Measurements from ENCODE around the gene KCNV2. TPM values are rescaled to one million over a fixed set of nuclear protein-coding genes. Genes with fewer than 3 reads are reported as not detected.

Gene KCNV2
- total and polyA plus RNA-seq, 2 experiments from 2014 or later, result 0.60 TPM; not detected in 1

DNA sequence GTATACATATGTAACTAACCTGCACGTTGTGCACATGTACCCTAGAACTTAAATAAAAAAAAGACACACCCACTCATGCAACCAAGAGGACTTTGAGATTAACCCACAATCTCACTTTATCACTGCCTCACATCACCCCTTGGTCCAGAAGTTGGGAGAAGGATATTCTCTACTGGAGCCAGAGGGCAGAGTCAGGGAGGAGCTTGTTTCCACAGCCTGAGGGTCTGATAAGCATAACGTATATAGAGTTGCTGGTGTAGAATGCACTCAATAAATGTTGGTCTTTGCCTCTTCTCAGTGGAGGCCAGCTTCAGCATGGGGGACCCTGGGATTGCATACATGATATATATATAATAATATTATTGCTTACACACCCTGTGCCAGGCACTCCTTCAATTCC, 10.1 kb downstream of the KCNV2 start (continued):
- TF ChIP-seq, protein P1, sequence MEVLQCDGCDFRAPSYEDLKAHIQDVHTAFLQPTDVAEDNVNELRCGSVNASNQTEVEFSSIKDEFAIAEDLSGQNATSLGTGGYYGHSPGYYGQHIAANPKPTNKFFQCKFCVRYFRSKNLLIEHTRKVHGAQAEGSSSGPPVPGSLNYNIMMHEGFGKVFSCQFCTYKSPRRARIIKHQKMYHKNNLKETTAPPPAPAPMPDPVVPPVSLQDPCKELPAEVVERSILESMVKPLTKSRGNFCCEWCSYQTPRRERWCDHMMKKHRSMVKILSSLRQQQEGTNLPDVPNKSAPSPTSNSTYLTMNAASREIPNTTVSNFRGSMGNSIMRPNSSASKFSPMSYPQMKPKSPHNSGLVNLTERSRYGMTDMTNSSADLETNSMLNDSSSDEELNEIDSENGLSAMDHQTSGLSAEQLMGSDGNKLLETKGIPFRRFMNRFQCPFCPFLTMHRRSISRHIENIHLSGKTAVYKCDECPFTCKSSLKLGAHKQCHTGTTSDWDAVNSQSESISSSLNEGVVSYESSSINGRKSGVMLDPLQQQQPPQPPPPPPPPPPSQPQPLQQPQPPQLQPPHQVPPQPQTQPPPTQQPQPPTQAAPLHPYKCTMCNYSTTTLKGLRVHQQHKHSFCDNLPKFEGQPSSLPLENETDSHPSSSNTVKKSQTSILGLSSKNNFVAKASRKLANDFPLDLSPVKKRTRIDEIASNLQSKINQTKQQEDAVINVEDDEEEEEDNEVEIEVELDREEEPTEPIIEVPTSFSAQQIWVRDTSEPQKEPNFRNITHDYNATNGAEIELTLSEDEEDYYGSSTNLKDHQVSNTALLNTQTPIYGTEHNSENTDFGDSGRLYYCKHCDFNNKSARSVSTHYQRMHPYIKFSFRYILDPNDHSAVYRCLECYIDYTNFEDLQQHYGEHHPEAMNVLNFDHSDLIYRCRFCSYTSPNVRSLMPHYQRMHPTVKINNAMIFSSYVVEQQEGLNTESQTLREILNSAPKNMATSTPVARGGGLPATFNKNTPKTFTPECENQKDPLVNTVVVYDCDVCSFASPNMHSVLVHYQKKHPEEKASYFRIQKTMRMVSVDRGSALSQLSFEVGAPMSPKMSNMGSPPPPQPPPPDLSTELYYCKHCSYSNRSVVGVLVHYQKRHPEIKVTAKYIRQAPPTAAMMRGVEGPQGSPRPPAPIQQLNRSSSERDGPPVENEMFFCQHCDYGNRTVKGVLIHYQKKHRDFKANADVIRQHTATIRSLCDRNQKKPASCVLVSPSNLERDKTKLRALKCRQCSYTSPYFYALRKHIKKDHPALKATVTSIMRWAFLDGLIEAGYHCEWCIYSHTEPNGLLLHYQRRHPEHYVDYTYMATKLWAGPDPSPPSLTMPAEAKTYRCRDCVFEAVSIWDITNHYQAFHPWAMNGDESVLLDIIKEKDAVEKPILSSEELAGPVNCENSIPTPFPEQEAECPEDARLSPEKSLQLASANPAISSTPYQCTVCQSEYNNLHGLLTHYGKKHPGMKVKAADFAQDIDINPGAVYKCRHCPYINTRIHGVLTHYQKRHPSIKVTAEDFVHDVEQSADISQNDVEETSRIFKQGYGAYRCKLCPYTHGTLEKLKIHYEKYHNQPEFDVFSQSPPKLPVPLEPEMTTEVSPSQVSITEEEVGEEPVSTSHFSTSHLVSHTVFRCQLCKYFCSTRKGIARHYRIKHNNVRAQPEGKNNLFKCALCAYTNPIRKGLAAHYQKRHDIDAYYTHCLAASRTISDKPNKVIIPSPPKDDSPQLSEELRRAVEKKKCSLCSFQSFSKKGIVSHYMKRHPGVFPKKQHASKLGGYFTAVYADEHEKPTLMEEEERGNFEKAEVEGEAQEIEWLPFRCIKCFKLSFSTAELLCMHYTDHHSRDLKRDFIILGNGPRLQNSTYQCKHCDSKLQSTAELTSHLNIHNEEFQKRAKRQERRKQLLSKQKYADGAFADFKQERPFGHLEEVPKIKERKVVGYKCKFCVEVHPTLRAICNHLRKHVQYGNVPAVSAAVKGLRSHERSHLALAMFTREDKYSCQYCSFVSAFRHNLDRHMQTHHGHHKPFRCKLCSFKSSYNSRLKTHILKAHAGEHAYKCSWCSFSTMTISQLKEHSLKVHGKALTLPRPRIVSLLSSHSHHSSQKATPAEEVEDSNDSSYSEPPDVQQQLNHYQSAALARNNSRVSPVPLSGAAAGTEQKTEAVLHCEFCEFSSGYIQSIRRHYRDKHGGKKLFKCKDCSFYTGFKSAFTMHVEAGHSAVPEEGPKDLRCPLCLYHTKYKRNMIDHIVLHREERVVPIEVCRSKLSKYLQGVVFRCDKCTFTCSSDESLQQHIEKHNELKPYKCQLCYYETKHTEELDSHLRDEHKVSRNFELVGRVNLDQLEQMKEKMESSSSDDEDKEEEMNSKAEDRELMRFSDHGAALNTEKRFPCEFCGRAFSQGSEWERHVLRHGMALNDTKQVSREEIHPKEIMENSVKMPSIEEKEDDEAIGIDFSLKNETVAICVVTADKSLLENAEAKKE (CRISPR knock-in tag; IDR thresholded peaks at IDR 0.05), result no peak
- TF ChIP-seq CTCF (conservative IDR thresholded peaks at IDR 0.05; ENCODE audit: low read depth in 2 of 2) (no peak), POLR2AphosphoS5 (IDR thresholded peaks at IDR 0.05; ENCODE audit: low read depth) (no peak), ZNF114 (CRISPR knock-in tag; IDR thresholded peaks at IDR 0.05) (no peak)

- no peak overlapping the region for H3K4me2 ChIP-seq
- H3K4me1 ChIP-seq (ENCODE audit: insufficient read depth), result no peaks in the 10 kb centered on the region; the same call in none of the 2 replicates
- Mint-ChIP-seq H3K4me3 (no peak overlapping the region), H3K27ac (peak overlapping the region; percentile 0; the same call in 1 of the 2 replicates), H3K36me3 (ENCODE audit: low read depth) (no peaks in the 10 kb centered on the region), H3K9me3 (no peaks in the 10 kb centered on the region), H3K4me1 (peaks cover 9% of the 10 kb centered on the region), H3K27me3 (ENCODE audit: insufficient read depth, low read depth, poor library complexity) (no peaks in the 10 kb centered on the region)
- no peak overlapping the region; the same call in 1 of the 2 replicates for H3K27ac ChIP-seq (ENCODE audit: low read depth)
- TF ChIP-seq NANOG (IDR thresholded peaks at IDR 0.05; ENCODE audit: borderline replicate concordance) (no peak), CTCF (conservative IDR thresholded peaks at IDR 0.05; ENCODE audit: low read depth in 2 of 2) (peak; percentile 66 to 80)
- no peak overlapping the region for H3K4me3 ChIP-seq
- no peaks in the 10 kb centered on the region for H3K36me3 ChIP-seq (ENCODE audit: insufficient read depth)
- ATAC-seq (peak; percentile 88), DNase-seq (ENCODE audit: low spot score) (peak; percentile 63)
- no peaks in the 10 kb centered on the region for H3K9me2 ChIP-seq (ENCODE audit: insufficient read depth)
- H3F3A ChIP-seq (replicated peaks; ENCODE audit: low read depth), result no peaks in the 10 kb centered on the region
- H4K20me1 ChIP-seq (replicated peaks; ENCODE audit: insufficient read depth), result no peaks in the 10 kb centered on the region
- no peaks in the 10 kb centered on the region for H3K27me3 ChIP-seq (ENCODE audit: insufficient read depth)
- H3K79me2 ChIP-seq (replicated peaks; ENCODE audit: insufficient read depth), result no peaks in the 10 kb centered on the region
- H2AFZ ChIP-seq, result no peak overlapping the region
These were observed 10.8 kb downstream of the KCNV2 start for GRCh38 chr9:2727966-2728613.

Measured in GM23338 (cell line).